ENCODE results near the gene NME9.

NME9 gene

GRCh38 chr3:138367326-138367850 lies 37.7 kb upstream of the NME9 start:
- ATAC-seq, result no peak
- peaks cover 16% of the 10 kb centered on the region for H3K4me1 Mint-ChIP-seq
- H3K27me3 Mint-ChIP-seq, result peaks cover 36% of the 10 kb centered on the region
- H3K27ac Mint-ChIP-seq, result no peak overlapping the region
- H3K9me3 Mint-ChIP-seq, result peaks cover 5 to 6% of the 10 kb centered on the region in 2 donors
- DNase-seq, result no peak
- H3K4me3 Mint-ChIP-seq, result no peak overlapping the region

- Mint-ChIP-seq H3K27me3 (peaks cover 25% of the 10 kb centered on the region), H3K27ac (no peak overlapping the region), H3K4me3 (no peak overlapping the region), H3K9me3 (peaks cover 5 to 6% of the 10 kb centered on the region in 2 donors), H3K4me1 (peaks cover 5% of the 10 kb centered on the region)
- DNase-seq (no peak), ATAC-seq (no peak)
These were observed 36.5 kb upstream of the NME9 start for GRCh38 chr3:138366006-138366759.

- Mint-ChIP-seq H3K4me3 (no peak overlapping the region), H3K9me3 (no peaks in the 10 kb centered on the region), H3K4me1 (no peaks in the 10 kb centered on the region), H3K27ac (no peak overlapping the region), H3K27me3 (peaks cover 15% of the 10 kb centered on the region)
- ATAC-seq (no peak), DNase-seq (no peak)
These were observed 35.6 kb upstream of the NME9 start for GRCh38 chr3:138365253-138365555.

- peaks cover 11% of the 10 kb centered on the region for H3K27me3 Mint-ChIP-seq
- ATAC-seq, result peak; percentile 7
- H3K4me1 Mint-ChIP-seq, result no peaks in the 10 kb centered on the region
These were observed 35.0 kb upstream of the NME9 start for GRCh38 chr3:138364356-138365252.

GRCh38 chr3:138363322-138363721 lies 33.7 kb upstream of the NME9 start:
- H3K4me1 Mint-ChIP-seq, result no peaks in the 10 kb centered on the region
- H3K27ac Mint-ChIP-seq, result no peak overlapping the region
- ATAC-seq (no peak), DNase-seq (no peak)
- H3K27me3 Mint-ChIP-seq, result peaks cover 5% of the 10 kb centered on the region
- no peak overlapping the region for H3K4me3 Mint-ChIP-seq
- H3K9me3 Mint-ChIP-seq, result no peaks in the 10 kb centered on the region

More at GRCh38 chr3:138364356-138365252, 35.0 kb upstream of the NME9 start:
- no peaks in the 10 kb centered on the region for H3K9me3 Mint-ChIP-seq
- H3K27ac Mint-ChIP-seq, result no peak overlapping the region
- DNase-seq, result no peak
- H3K4me3 Mint-ChIP-seq, result no peak overlapping the region

DNA sequence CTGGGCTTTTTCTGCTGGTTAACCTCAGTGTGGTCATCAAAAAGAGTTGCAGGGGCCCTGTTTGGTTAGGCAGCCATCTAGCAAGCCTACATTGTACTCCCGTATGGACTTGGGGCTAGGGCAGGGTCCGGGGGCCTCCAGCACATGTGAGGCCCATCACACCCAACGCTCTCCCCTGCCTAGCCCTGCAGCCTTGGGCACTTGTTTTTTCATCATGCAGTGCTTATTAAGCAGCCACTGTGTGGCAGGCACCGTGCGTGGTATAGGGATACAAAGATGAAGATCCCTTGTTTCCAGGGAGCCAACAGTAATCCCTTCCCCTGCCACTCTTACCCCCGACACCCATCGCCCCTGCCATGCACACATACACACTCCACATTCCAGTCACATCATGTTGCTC lies 32.9 kb upstream of the NME9 start:
- Mint-ChIP-seq H3K9me3 (no peaks in the 10 kb centered on the region), H3K27ac (no peak overlapping the region), H3K4me3 (no peak overlapping the region), H3K4me1 (no peaks in the 10 kb centered on the region), H3K27me3 (peaks cover 5% of the 10 kb centered on the region)
- ATAC-seq (no peak), DNase-seq (no peak)

DNA sequence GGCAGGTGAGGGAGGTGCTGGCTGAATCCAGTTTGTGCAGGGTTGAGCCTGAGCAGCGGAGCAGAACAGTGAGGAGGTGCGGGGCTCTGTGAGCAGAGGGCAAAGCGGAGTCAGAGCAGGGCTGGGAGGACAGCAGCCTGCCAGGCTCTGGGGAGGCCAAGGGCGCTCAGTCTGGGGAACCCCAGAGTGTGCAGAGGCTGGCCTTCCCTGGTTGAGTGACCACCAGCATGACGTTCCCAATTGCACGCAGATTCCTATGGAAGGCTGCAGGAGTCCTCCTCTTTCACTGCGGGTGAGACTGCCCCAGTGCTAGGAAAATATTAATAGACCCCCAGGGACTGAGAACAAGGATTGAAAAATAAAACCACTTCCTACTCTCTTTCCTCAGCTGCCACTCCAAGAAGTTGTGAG lies 31.9 kb upstream of the NME9 start:
- no peaks in the 10 kb centered on the region for H3K9me3 Mint-ChIP-seq
- no peaks in the 10 kb centered on the region for H3K4me1 Mint-ChIP-seq
- DNase-seq (no peak), ATAC-seq (peak; percentile 37)
- peaks cover 5% of the 10 kb centered on the region for H3K27me3 Mint-ChIP-seq
- H3K4me3 Mint-ChIP-seq, result no peak overlapping the region
- no peak overlapping the region for H3K27ac Mint-ChIP-seq

- Mint-ChIP-seq H3K27ac (peak overlapping the region; percentile 68 to 77), H3K4me3 (no peak overlapping the region), H3K9me3 (no peaks in the 10 kb centered on the region), H3K27me3 (peaks cover 5% of the 10 kb centered on the region), H3K4me1 (no peaks in the 10 kb centered on the region)
- DNase-seq, result no peak
- no peak for ATAC-seq
These were observed 31.3 kb upstream of the NME9 start for GRCh38 chr3:138360869-138361525.

- no peaks in the 10 kb centered on the region for H3K27me3 Mint-ChIP-seq
- H3K9me3 Mint-ChIP-seq, result no peaks in the 10 kb centered on the region
- no peak overlapping the region for H3K27ac Mint-ChIP-seq
- no peak overlapping the region for H3K4me3 Mint-ChIP-seq
- DNase-seq (no peak), ATAC-seq (no peak)
- H3K4me1 Mint-ChIP-seq, result no peaks in the 10 kb centered on the region
These were observed 30.5 kb upstream of the NME9 start for GRCh38 chr3:138359919-138360868.

DNA sequence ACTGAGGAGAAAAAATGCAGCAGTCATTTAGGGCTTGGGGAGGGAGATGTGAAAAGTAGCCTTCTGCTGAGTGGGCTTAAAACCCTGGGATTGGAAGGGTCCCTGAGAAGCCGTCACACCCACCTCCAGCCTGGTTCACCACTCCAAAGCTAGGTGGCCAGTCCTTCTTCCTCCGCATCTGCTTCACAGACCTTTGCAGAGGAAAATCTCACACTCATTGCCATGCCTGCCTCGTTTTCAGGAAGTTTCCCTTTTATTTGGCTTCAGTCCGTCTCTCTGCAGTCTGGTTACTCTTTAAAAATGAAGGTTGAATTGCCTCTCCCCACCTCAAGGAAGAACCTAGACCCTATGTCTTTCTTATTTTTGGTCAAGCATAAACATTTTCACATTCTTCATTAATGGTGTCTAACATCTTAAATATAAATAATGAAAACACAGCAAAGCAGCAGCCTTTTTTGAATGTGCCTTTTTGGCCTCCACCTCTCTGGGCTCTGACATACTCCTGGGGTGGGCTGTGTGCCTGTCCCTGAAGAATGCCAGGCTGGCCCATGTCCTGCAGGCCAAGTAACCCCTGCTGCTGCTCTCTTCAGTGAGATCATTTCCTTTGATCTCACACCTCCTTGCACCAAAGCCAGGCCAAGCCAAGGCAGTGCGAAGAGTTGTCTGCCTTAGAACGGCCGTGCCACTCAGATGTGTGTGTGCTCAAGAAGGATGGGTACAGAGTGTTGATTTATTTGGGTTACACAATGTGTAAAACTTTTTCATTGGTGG lies 29.7 kb upstream of the NME9 start:
- Mint-ChIP-seq H3K9me3 (no peaks in the 10 kb centered on the region), H3K27me3 (no peaks in the 10 kb centered on the region), H3K27ac (no peak overlapping the region), H3K4me1 (no peaks in the 10 kb centered on the region), H3K4me3 (no peak overlapping the region)
- ATAC-seq (no peak), DNase-seq (no peak)

GRCh38 chr3:138356730-138357405 lies 27.2 kb upstream of the NME9 start:
- Mint-ChIP-seq H3K4me3 (no peak overlapping the region), H3K27me3 (no peaks in the 10 kb centered on the region), H3K9me3 (no peaks in the 10 kb centered on the region), H3K27ac (peak overlapping the region in 1 of 2 donors; percentile 82), H3K4me1 (no peaks in the 10 kb centered on the region)
- ATAC-seq (no peak), DNase-seq (no peak)

- Mint-ChIP-seq H3K9me3 (no peaks in the 10 kb centered on the region), H3K4me3 (no peak overlapping the region), H3K27me3 (peaks cover 7% of the 10 kb centered on the region), H3K27ac (no peak overlapping the region), H3K4me1 (no peaks in the 10 kb centered on the region)
- DNase-seq (no peak), ATAC-seq (no peak)
These were observed 25.4 kb upstream of the NME9 start for GRCh38 chr3:138355071-138355470.

DNA sequence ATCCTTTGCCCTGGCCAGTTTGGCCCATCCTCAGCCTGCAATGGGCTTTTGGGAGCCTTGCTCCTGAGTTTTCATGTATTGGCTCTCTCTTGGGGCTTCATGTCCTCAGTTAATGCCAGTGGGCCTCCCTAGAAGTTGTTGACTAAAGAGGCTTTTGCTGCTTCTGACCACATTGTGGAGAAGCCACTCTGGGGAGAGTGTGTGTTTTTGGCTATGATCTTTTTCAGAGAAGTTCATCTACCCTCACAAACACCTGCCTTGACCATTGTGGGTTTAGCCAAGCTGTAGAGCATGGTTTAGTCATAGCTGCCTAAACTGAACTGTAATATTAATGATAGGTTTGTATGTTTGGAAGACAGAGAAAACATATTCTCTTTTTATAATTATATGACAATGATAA lies 24.7 kb upstream of the NME9 start:
- H3K4me1 Mint-ChIP-seq, result no peaks in the 10 kb centered on the region
- no peaks in the 10 kb centered on the region for H3K9me3 Mint-ChIP-seq
- no peak for ATAC-seq
- no peak for DNase-seq
- peaks cover 14% of the 10 kb centered on the region for H3K27me3 Mint-ChIP-seq
- no peak overlapping the region for H3K4me3 Mint-ChIP-seq
- H3K27ac Mint-ChIP-seq, result no peak overlapping the region

All from stimulated activated naive CD8-positive, alpha-beta T cell treated with anti-CD3 and anti-CD28 coated beads, Interleukin-15, amount 100 ng/mL, for 72 hours (primary cell).